NCI-H82 treated with DMSO at 0.1 percent for 48 hours (cell line): ENCODE results near the gene FZD2.
"Not testable (repeated sequence)": the region's sequence is repeated elsewhere in the genome, so short reads cannot be mapped to it uniquely, and the experiment has no call there.

ENCODE experiments used
- DNase-seq: peaks from one replicate; lab custom pipeline; 2025; ENCODE audit not compliant: unreplicated experiment; lab: John Stamatoyannopoulos, UW

Gene FZD2

GRCh38 chr17:44556832-44557606, at the start of gene FZD2:
TSS of gene FZD2 (plus strand) at chr17:44557484. CDS start at chr17:44557689, 205 bp downstream.
- peak; percentile 99 for DNase-seq

GRCh38 chr17:44511241-44512134, 45.8 kb upstream of the FZD2 start:
- peak; percentile 18 for DNase-seq

- no peak for DNase-seq
Measured at GRCh38 chr17:44518032-44518431, 39.3 kb upstream of the FZD2 start.

- DNase-seq: peak; percentile 58
Measured at GRCh38 chr17:44522883-44523671, 34.2 kb upstream of the FZD2 start.

GRCh38 chr17:44523672-44523972, 33.7 kb upstream of the FZD2 start:
- no peak for DNase-seq

GRCh38 chr17:44527102-44527501, 30.2 kb upstream of the FZD2 start:
- no peak for DNase-seq

- DNase-seq: no peak
Measured at GRCh38 chr17:44527954-44528353, 29.3 kb upstream of the FZD2 start.

GRCh38 chr17:44529864-44530263, 27.4 kb upstream of the FZD2 start:
- DNase-seq: no peak

GRCh38 chr17:44530896-44531418, 26.3 kb upstream of the FZD2 start:
- no peak for DNase-seq

- peak; percentile 73 for DNase-seq
Measured at GRCh38 chr17:44533533-44534246, 23.6 kb upstream of the FZD2 start.

GRCh38 chr17:44536090-44536953, 21.0 kb upstream of the FZD2 start:
- no peak for DNase-seq

GRCh38 chr17:44537922-44538321, 19.4 kb upstream of the FZD2 start:
- DNase-seq: not testable (repeated sequence)

GRCh38 chr17:44539673-44540072, 17.6 kb upstream of the FZD2 start:
- DNase-seq: no peak

GRCh38 chr17:44540246-44541084, 16.8 kb upstream of the FZD2 start:
- no peak for DNase-seq

GRCh38 chr17:44541884-44542581, 15.3 kb upstream of the FZD2 start:
- no peak for DNase-seq

- no peak for DNase-seq
Measured at GRCh38 chr17:44543213-44543904, 13.9 kb upstream of the FZD2 start.

- no peak for DNase-seq
Measured at GRCh38 chr17:44543905-44544523, 13.3 kb upstream of the FZD2 start.
